HEK293T (cell line): ENCODE data around the gene PPM1L.

Experiments
- CTCF ChIA-PET: fragments of 350-600 bp; formaldehyde crosslinking; extraction: SDS; loops from one replicate; lab custom pipeline; 2021; ENCODE audit warnings: antibody characterized with exemption, inconsistent platforms; lab: Yijun Ruan, JAX
- POLR2A ChIA-PET: fragments of 350-600 bp; formaldehyde crosslinking; extraction: SDS; loops from one replicate; lab custom pipeline; 2020; ENCODE audit warnings: antibody characterized with exemption, inconsistent platforms; lab: Yijun Ruan, JAX
- DNase-seq: peaks from one replicate; pipeline ENCODE4 v3.0.0; 2012; ENCODE audit warnings: mixed read lengths; ENCODE audit errors: extremely low spot score
- ARNT ChIP-seq: fragments of 450-650 bp; IDR thresholded peaks from 2 replicates; pipeline ENCODE4 v1.6.1; 2017; ENCODE audit warnings: mild to moderate bottlenecking
- BHLHE40 ChIP-seq: fragments of 450-650 bp; IDR thresholded peaks from 2 replicates; pipeline ENCODE4 v1.6.1; 2016; ENCODE audit warnings: mild to moderate bottlenecking, moderate library complexity, borderline replicate concordance
- CTBP1 ChIP-seq: fragments of 450-650 bp; IDR thresholded peaks from 2 replicates; pipeline ENCODE4 v1.6.1; 2016; ENCODE audit warnings: borderline replicate concordance
- ELF4 ChIP-seq: fragments of 450-650 bp; IDR thresholded peaks from 2 replicates; pipeline ENCODE4 v1.6.1; 2017; ENCODE audit warnings: antibody characterized with exemption
- FOXA1 ChIP-seq: fragments of 450-650 bp; IDR thresholded peaks from 2 replicates; pipeline ENCODE4 v1.6.1; 2016; ENCODE audit warnings: mild to moderate bottlenecking
- FOXK2 ChIP-seq: fragments of 450-650 bp; IDR thresholded peaks from 2 replicates; pipeline ENCODE4 v1.6.1; 2016; ENCODE audit warnings: mild to moderate bottlenecking
- FOXM1 ChIP-seq: fragments of 450-650 bp; IDR thresholded peaks from 2 replicates; pipeline ENCODE4 v1.6.1; 2017; ENCODE audit warnings: mild to moderate bottlenecking, borderline replicate concordance
- HDGF ChIP-seq: fragments of 450-650 bp; IDR thresholded peaks from 2 replicates; pipeline ENCODE4 v1.6.1; 2017; ENCODE audit warnings: antibody characterized with exemption, borderline replicate concordance
- L3MBTL2 ChIP-seq: fragments of 450-650 bp; conservative IDR thresholded peaks from 2 replicates; pipeline ENCODE4 v1.6.1; 2016; ENCODE audit warnings: mild to moderate bottlenecking
- LEF1 ChIP-seq: fragments of 450-650 bp; IDR thresholded peaks from 2 replicates; pipeline ENCODE4 v1.6.1; 2017; ENCODE audit warnings: mild to moderate bottlenecking, borderline replicate concordance
- NFRKB ChIP-seq: fragments of 450-650 bp; IDR thresholded peaks from 2 replicates; pipeline ENCODE4 v1.6.1; 2016; ENCODE audit warnings: mild to moderate bottlenecking, moderate library complexity
- SP1 ChIP-seq: fragments of 450-650 bp; IDR thresholded peaks from 2 replicates; pipeline ENCODE4 v1.6.1; 2017
- SUZ12 ChIP-seq: fragments of 450-650 bp; IDR thresholded peaks from 2 replicates; pipeline ENCODE4 v1.6.1; 2016; ENCODE audit warnings: mild to moderate bottlenecking
- TARDBP ChIP-seq: fragments of 450-650 bp; IDR thresholded peaks from 2 replicates; pipeline ENCODE4 v1.6.1; 2016
- ZNF384 ChIP-seq: fragments of 450-650 bp; IDR thresholded peaks from 2 replicates; pipeline ENCODE4 v1.6.1; 2016
- TF ChIP-seq, protein P1 (sequence below): fragments of 450-650 bp; IDR thresholded peaks from 2 replicates; pipeline ENCODE4 v1.6.1; 2016

Gene PPM1L

DNA sequence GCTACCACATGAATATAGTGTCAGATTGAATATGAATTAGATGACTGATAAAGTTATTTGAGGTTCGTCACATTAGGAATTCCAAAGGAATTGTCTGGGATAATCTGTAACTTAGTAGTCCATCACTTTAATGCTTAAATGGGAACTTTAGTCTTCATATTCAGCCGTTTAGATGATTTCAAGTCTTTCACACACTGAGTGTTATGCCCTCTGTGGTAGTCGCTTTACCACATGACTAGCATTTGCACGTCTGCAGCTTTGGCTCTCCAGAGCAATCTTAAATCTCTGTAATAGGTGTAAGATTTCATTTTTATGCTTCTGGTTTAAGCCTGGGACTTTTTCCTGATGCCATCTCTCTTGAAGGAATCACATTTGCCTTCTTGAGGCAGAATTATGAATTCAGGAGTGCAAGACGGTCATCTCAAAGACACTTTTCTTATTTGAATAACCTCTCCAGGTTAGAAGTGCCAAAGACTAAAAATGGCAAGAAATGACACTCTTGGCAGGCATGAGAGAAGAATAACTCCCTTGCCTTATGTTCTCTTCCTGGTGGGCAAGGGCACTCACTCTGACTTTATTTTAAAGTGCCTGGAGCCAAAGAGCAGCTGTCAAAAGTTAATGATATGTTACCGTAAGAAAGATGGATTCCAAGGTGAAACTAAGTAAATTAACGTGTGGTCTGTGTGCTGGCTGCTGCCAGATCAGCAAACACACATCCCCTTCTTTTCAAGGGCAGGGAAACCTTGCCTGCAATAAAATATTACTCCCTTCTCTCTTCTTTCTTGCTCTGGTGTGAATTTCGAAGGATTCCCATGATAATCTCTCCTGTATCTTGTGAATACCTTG is 195.8 kb downstream of the PPM1L start:
- no peak for TF ChIP-seq L3MBTL2
- no peak for TF ChIP-seq ZNF384
- no peak for TF ChIP-seq SP1
- TF ChIP-seq FOXK2 = no peak
- no peak for TF ChIP-seq BHLHE40
- no peak for TF ChIP-seq ARNT
- no peak for TF ChIP-seq NFRKB
- TF ChIP-seq SUZ12 = no peak
- TF ChIP-seq LEF1 = no peak
- no peak for TF ChIP-seq CTBP1
- TF ChIP-seq, protein P1, sequence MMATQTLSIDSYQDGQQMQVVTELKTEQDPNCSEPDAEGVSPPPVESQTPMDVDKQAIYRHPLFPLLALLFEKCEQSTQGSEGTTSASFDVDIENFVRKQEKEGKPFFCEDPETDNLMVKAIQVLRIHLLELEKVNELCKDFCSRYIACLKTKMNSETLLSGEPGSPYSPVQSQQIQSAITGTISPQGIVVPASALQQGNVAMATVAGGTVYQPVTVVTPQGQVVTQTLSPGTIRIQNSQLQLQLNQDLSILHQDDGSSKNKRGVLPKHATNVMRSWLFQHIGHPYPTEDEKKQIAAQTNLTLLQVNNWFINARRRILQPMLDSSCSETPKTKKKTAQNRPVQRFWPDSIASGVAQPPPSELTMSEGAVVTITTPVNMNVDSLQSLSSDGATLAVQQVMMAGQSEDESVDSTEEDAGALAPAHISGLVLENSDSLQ = no peak
- TF ChIP-seq HDGF = no peak
- no peak for DNase-seq
- POLR2A ChIA-PET = no interaction called here
- CTCF ChIA-PET = no interaction called here

DNA sequence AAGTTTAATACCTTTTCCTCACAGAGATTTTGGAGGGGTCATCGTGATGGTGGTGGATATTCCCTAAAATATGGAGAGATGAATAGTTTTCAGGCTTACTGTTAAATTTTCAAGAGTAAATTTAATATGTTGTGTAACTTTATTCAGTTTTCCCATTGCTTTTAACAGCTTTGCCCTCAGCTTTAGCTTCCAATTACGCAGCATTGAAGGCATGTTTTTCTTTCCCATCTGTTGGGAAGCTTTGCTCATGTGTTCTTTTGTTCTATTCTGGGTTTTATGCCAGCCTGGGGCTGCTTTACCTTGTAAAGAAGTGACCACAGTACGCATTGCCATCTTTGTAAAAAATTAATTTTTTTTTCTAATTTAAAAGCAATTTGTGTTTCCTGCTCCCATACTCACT is 197.7 kb downstream of the PPM1L start:
- no peak for TF ChIP-seq ARNT
- no peak for TF ChIP-seq CTBP1
- no peak for TF ChIP-seq ELF4
- TF ChIP-seq LEF1 = no peak
- TF ChIP-seq L3MBTL2 = no peak
- TF ChIP-seq ZNF384 = no peak
- TF ChIP-seq FOXA1 = no peak
- no peak for TF ChIP-seq HDGF
- no peak for TF ChIP-seq SP1
- no peak for TF ChIP-seq SUZ12
- TF ChIP-seq FOXK2 = no peak
- TF ChIP-seq TARDBP = no peak
- POLR2A ChIA-PET = no interaction called here
- CTCF ChIA-PET = no interaction called here
- no peak for DNase-seq

DNA sequence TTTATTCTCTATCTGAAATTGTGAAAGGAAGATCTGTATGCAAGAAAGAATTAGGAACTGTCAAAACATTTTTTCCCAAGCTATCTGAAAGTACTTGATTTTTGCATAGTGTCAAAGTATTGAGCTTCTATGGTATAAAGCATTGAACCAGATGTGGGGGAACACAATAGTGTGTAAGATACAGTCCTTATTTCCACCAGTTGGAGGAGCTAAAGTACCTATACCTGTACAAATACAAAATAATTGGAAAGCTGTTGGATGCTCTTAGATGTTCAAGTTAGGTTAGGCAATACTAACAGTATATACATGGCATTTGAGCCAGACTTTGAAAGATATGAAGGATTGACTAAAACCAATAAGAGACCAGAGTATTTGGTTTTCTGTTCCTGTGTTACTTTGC is 200.8 kb downstream of the PPM1L start:
- TF ChIP-seq HDGF (no peak), ARNT (no peak), FOXA1 (no peak), BHLHE40 (no peak), L3MBTL2 (no peak), CTBP1 (no peak), SUZ12 (no peak), ZNF384 (no peak)
- TF ChIP-seq, protein P1 = no peak
- ChIA-PET CTCF (interaction anchor here (1.6 kb wide), 1 partner anchor 12 kb away, joined by 5 read pairs; no protein-coding TSS in a partner anchor), POLR2A (no interaction called here)
- no peak for DNase-seq

DNA sequence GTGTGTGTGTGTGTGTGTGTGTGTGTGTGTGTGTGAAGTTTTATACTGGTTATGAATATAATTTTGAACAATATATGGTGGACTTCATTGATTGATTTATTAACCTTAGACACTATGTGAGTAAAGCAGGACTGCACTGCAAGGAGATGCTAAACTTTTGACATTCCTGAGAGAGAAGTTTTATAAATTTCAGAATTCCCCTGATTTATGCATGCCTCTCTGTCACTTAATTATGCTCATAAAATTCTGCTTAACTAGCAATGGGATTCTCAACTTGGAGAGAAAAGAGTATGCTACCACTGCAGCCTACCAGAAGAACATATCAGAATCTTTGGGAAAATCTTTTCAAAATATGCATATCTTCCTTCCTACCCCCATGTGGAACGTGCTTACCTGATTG is 204.5 kb downstream of the PPM1L start:
- no peak for TF ChIP-seq TARDBP
- no peak for TF ChIP-seq ZNF384
- TF ChIP-seq CTBP1 = no peak
- no peak for TF ChIP-seq NFRKB
- no peak for TF ChIP-seq FOXK2
- no peak for TF ChIP-seq ARNT
- no peak for TF ChIP-seq FOXA1
- TF ChIP-seq HDGF = no peak
- no peak for TF ChIP-seq L3MBTL2
- no peak for TF ChIP-seq FOXM1
- no peak for TF ChIP-seq LEF1
- ChIA-PET CTCF (no interaction called here), POLR2A (no interaction called here)
- DNase-seq = no peak

DNA sequence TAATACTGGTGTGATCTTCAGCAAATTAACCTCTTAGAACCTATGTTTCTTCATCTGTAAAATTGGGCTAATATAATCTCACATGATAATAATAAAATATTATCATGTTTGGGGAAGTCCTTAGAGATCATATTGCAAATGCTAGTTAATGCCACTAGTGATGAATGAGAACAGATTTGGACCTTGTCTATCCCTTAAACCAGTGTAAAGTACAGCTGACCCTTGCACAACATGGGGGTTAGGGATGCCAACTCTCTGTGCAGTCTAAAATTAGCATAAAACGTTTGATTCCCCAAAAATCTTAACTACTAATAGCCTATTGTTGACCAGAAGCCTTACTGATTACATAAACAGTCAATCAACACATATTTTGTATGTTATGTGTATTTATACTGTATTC is 207.9 kb downstream of the PPM1L start:
- DNase-seq = no peak
- CTCF ChIA-PET = no interaction called here
- TF ChIP-seq FOXM1 (no peak), L3MBTL2 (no peak), LEF1 (no peak), HDGF (no peak), CTBP1 (no peak), TARDBP (no peak), BHLHE40 (no peak), FOXK2 (no peak), NFRKB (no peak), FOXA1 (no peak), ZNF384 (no peak), ELF4 (no peak), SUZ12 (no peak), SP1 (no peak), ARNT (no peak)
- TF ChIP-seq, protein P1 = no peak
- POLR2A ChIA-PET = no interaction called here

DNA sequence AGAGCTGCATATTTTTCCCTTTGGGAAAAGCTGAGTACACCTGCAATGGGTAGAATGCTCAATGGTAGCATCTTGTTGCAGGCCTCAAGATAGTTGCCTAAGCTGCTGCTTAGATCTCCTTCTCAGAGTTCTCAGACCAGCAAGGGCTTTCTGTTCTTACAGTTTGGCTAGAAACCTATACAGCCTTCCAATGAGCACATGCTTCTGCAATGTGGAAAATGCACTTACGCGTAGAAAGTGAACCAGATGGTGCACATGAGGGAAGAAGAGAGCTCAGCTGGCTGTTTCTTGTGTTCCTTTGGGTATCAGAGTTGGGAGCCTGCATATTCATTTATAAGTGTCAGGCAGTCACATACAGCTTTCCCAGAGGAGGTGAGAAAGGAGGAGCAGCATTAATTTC is 212.7 kb downstream of the PPM1L start:
- TF ChIP-seq BHLHE40 = no peak
- no peak for TF ChIP-seq FOXK2
- TF ChIP-seq FOXA1 = no peak
- TF ChIP-seq ELF4 = no peak
- TF ChIP-seq ARNT = no peak
- no peak for TF ChIP-seq LEF1
- TF ChIP-seq, protein P1 = no peak
- TF ChIP-seq HDGF = no peak
- TF ChIP-seq SP1 = no peak
- TF ChIP-seq ZNF384 = no peak
- TF ChIP-seq TARDBP = no peak
- no peak for TF ChIP-seq CTBP1
- TF ChIP-seq FOXM1 = no peak
- no peak for TF ChIP-seq L3MBTL2
- TF ChIP-seq NFRKB = no peak
- no peak for TF ChIP-seq SUZ12
- POLR2A ChIA-PET = no interaction called here
- DNase-seq = no peak
- CTCF ChIA-PET = interaction anchor here (1.3 kb wide), 1 partner anchor 12 kb away, joined by 5 read pairs; no protein-coding TSS in a partner anchor
